ENCODE data around the gene POGLUT2.

The POGLUT2 gene

GRCh38 chr13:102761071-102761470 lies 37.7 kb downstream of the POGLUT2 start:
- DNase-seq = no peak

DNA sequence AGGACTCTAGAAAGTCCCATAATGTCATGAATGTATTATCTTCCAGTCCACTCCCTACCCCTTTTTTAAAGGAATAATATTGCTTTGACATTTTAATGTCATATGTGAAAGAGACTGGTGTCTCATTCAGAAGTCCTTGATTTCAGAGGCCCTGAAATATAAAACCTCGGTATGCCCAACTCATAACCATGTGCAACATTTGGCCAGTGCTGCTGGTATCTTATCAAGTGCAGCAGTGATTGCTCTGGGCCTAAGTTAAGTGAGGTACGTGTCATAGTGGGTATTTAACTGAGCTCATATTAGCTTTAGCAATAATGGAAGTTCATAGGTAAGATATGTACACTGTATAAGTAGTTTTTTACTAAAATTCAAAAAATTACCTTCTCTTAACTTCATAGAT lies 39.9 kb downstream of the POGLUT2 start:
- no peak for DNase-seq

DNA sequence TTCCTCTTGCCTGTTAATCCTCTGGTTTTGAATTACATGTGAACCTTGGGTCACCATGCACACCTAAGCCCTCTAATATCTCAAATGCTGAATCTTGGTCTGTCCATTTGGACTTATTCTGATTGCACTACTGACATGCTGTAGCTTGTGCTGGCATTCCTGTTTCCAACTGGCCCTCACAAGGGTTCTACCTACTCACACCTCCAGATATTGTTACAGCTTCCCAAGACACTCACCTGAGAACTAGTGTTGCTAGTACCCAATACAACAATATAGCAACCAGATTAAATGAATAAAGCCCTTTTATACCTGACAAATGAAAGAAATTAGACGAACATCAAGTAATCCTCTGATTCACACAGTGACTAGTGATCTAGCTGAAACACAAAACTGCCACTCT lies 41.8 kb downstream of the POGLUT2 start:
- no peak for DNase-seq

DNA sequence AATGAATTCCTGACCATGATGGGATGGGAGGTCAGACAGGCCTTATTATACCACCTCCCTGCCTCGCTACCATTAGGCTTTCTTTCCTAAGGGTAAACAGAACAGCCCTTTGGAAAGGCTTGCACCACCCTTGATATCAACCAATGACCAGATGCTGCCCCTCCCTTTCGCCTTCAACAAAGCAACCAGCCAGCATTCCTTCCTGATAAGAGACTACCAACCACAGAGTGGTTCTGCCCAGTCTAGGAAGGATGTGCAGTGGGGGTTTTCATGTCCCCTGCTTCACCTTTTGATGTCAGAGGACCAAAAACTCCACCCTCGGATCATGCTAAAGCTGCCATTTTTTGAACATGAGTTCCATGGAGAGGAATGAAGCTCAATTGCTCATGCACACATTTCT lies 46.9 kb downstream of the POGLUT2 start:
- DNase-seq = no peak

DNA sequence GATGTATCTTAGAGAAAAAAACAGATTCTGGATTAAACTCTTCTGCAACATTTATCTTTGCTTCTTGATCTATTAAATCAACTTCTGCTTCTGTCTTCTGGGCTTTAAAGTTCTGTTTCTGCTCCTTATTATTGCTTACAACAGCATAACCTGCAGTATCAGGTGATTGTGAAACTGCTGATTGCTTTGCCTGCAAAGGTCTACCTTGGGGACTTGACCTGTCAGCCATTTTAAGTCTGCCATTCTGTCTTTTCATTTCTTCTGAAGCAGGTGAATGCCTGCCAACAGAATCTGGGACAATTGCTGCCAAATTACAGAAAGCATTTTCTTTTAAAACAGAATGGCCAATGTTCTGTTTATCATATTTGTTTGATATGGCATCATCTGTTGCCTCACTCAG lies 56.3 kb downstream of the POGLUT2 start:
- DNase-seq = no peak

- no peak for DNase-seq
Measured at GRCh38 chr13:102742101-102742500, 56.7 kb downstream of the POGLUT2 start.
